ENCODE data around the gene MRPL38.
A peak's percentile ranks its signal among the peaks of the same experiment; 100 is the strongest.
"Not testable (repeated sequence)": the region's sequence is repeated elsewhere in the genome, so short reads cannot be mapped to it uniquely, and the experiment has no call there.

Gene MRPL38

GRCh38 chr17:75870228-75870627, 34.5 kb downstream of the MRPL38 start:
- H3K4me1 ChIP-seq (ENCODE audit: control insufficient read depth, insufficient read depth, low read length) = peaks cover 28% of the 10 kb centered on the region
- not testable (repeated sequence) for H3K36me3 ChIP-seq (ENCODE audit: insufficient read depth, low read length); H3K4me2 ChIP-seq (ENCODE audit: low read length); H3K27me3 ChIP-seq (ENCODE audit: control insufficient read depth, insufficient read depth, low read length); H3K4me3 ChIP-seq (ENCODE audit: low read length); H3K9ac ChIP-seq (ENCODE audit: low read depth, low read length); H3K9me3 ChIP-seq (replicated peaks; ENCODE audit: low read length)

DNA sequence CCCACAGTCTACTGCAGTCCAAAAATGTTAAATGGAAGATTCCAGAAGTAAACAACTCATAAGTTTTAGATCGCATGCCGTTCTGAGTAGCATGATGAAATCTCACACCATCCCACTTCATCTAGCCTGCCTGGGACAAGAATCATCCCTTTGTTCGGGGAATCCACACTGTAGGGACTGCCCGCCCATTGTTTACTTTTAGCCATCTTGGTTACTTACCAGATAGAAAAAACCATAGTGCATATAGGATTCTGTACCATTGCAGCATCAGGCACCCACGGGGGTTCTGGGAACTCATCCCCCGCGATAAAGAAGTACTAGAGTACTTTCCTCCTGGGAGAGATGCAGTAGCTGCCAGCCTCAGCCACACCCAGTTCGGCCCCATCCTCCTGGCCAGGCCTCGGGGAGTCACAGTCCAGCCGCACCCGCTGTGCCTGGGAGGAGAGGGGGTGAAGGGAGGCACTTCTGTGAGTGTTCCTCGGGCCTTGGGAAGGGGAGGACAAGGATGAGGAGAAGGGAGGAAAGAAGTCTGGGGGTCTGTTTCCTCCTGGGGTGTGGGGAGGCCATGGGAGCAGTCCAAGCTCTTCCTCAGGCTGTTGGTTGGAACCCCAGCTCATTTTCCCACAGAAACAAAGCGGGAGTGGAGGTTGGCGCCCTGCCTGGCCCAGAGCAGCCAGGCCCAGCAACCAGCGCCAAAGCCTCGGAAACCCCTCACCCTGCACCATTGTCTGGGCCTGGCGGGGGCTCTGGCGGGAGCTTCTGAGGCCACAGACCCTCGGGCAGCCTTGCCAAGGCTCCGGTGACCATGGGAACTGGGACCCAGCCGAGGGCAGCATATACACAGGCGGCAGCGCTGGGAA, 35.2 kb downstream of the MRPL38 start:
- Histone ChIP-seq H3K4me1 (ENCODE audit: control insufficient read depth, insufficient read depth, low read length) (peaks cover 28% of the 10 kb centered on the region), H3K4me2 (ENCODE audit: low read length) (peak overlapping the region; percentile 38), H3K4me3 (ENCODE audit: low read length) (no peak overlapping the region), H3K9ac (ENCODE audit: low read depth, low read length) (peak overlapping the region; percentile 6), H3K9me3 (replicated peaks; ENCODE audit: low read length) (no peaks in the 10 kb centered on the region), H3K27me3 (ENCODE audit: control insufficient read depth, insufficient read depth, low read length) (no peaks in the 10 kb centered on the region), H3K36me3 (ENCODE audit: insufficient read depth, low read length) (no peaks in the 10 kb centered on the region)

- not testable (repeated sequence) for H3K27me3 ChIP-seq (ENCODE audit: control insufficient read depth, insufficient read depth, low read length); H3K9ac ChIP-seq (ENCODE audit: low read depth, low read length); H3K4me3 ChIP-seq (ENCODE audit: low read length); H3K9me3 ChIP-seq (replicated peaks; ENCODE audit: low read length); H3K36me3 ChIP-seq (ENCODE audit: insufficient read depth, low read length)
- Histone ChIP-seq H3K4me2 (ENCODE audit: low read length) (peak overlapping the region; percentile 38), H3K4me1 (ENCODE audit: control insufficient read depth, insufficient read depth, low read length) (peaks cover 33% of the 10 kb centered on the region)
Measured at GRCh38 chr17:75868730-75869281, 35.9 kb downstream of the MRPL38 start.

DNA sequence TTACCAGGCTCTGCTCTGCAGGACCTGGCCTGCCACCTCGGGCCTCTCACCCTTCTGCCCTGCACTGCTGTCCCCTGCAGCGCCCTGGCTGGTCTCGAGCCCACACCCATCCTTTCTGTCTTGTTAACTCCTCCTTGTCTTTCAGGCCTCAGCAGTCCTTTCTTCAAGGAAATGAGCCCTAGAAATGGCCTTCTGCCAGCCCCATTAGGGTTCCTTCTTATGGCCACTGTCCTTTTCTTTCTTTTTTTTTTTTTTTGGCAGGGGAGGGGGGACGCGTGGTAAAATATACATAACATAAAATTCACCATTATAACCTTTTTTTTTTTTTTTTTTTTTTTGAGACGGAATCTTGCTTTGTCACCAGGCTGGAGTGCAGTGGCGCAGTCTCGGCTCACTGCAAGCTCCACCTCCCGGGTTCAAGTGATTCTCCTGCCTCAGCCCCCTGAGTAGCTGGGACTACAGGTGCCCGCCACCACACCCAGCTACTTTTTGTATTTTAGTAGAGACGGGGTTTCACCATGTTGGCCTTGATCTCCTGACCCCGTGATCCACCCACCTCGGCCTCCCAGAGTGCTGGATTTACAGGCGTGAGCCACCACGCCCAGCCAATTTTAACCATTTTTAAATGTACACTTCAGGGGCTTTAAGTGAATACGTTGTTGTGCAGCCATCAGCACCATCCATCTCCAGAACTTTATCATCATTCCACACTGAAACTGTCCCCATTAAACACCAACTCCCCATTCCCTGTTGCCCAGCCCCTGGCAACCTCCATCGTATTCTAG, 39.1 kb downstream of the MRPL38 start:
- H3K4me1 ChIP-seq (ENCODE audit: control insufficient read depth, insufficient read depth, low read length) = peaks cover 19% of the 10 kb centered on the region
- H3K4me3 ChIP-seq (ENCODE audit: low read length); H3K27me3 ChIP-seq (ENCODE audit: control insufficient read depth, insufficient read depth, low read length); H3K9ac ChIP-seq (ENCODE audit: low read depth, low read length); H3K9me3 ChIP-seq (replicated peaks; ENCODE audit: low read length); H3K36me3 ChIP-seq (ENCODE audit: insufficient read depth, low read length); H3K4me2 ChIP-seq (ENCODE audit: low read length): not testable (repeated sequence)

DNA sequence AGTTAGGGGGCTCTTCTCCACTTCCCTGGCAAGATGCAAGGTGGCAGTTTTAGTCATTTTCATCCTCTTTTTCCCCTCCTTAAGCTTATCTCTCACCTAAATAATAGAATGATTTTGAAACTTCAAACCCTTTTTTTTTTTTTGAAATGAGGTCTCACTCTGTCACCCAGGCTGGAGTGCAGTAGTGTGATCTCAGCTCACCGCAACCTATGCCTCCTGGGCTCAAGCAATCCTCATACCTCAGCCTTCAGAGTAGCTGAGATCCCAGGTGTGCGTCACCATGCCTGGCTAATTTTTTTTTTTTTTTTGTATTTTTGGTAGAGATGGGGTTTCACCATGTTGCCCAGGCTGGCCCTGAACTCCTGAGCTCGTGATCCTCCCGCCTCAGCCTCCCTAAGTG, 39.8 kb downstream of the MRPL38 start:
- H3K4me1 ChIP-seq (ENCODE audit: control insufficient read depth, insufficient read depth, low read length) = peaks cover 18% of the 10 kb centered on the region
- H3K4me2 ChIP-seq (ENCODE audit: low read length) = peak overlapping the region; percentile 28
- H3K9ac ChIP-seq (ENCODE audit: low read depth, low read length); H3K4me3 ChIP-seq (ENCODE audit: low read length); H3K27me3 ChIP-seq (ENCODE audit: control insufficient read depth, insufficient read depth, low read length); H3K36me3 ChIP-seq (ENCODE audit: insufficient read depth, low read length); H3K9me3 ChIP-seq (replicated peaks; ENCODE audit: low read length): not testable (repeated sequence)

DNA sequence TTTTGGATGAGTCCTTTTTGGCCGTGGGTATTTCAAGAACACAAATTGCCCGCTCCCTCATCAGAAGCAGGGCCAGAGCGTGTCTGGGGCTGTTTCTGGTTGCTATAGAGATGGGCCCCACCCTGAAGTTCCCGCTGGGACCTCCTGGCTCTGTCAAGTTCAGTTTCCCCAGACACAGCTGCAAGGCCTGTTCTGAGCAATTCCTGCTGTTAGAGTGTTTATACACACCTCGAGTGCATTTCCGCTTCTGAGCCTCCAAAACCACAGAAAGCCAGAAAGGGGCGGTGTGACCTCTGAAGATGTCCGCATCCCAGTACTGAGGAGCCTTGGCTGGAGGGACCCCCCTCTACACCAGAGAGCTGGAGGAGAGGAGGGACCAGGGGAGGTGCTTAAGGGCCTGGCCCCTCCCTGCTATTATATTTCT, 40.2 kb downstream of the MRPL38 start:
- no peaks in the 10 kb centered on the region for H3K36me3 ChIP-seq (ENCODE audit: insufficient read depth, low read length)
- no peak overlapping the region for H3K9ac ChIP-seq (ENCODE audit: low read depth, low read length)
- H3K4me3 ChIP-seq (ENCODE audit: low read length) = no peak overlapping the region
- H3K27me3 ChIP-seq (ENCODE audit: control insufficient read depth, insufficient read depth, low read length) = no peaks in the 10 kb centered on the region
- peaks cover 14% of the 10 kb centered on the region for H3K4me1 ChIP-seq (ENCODE audit: control insufficient read depth, insufficient read depth, low read length)
- H3K4me2 ChIP-seq (ENCODE audit: low read length) = peak overlapping the region; percentile 28
- H3K9me3 ChIP-seq (replicated peaks; ENCODE audit: low read length) = no peaks in the 10 kb centered on the region

- H3K27me3 ChIP-seq (ENCODE audit: control insufficient read depth, insufficient read depth, low read length) = no peaks in the 10 kb centered on the region
- no peak overlapping the region for H3K9ac ChIP-seq (ENCODE audit: low read depth, low read length)
- no peak overlapping the region for H3K4me2 ChIP-seq (ENCODE audit: low read length)
Measured at GRCh38 chr17:75861927-75862317, 42.8 kb downstream of the MRPL38 start.

GRCh38 chr17:75859358-75859757, 45.3 kb downstream of the MRPL38 start:
- H3K27me3 ChIP-seq (ENCODE audit: control insufficient read depth, insufficient read depth, low read length); H3K9me3 ChIP-seq (replicated peaks; ENCODE audit: low read length); H3K36me3 ChIP-seq (ENCODE audit: insufficient read depth, low read length); H3K4me2 ChIP-seq (ENCODE audit: low read length); H3K4me3 ChIP-seq (ENCODE audit: low read length); H3K9ac ChIP-seq (ENCODE audit: low read depth, low read length): not testable (repeated sequence)
- peaks cover 16% of the 10 kb centered on the region for H3K4me1 ChIP-seq (ENCODE audit: control insufficient read depth, insufficient read depth, low read length)

More at GRCh38 chr17:75861927-75862317, 42.8 kb downstream of the MRPL38 start:
- Histone ChIP-seq H3K36me3 (ENCODE audit: insufficient read depth, low read length) (no peaks in the 10 kb centered on the region), H3K4me1 (ENCODE audit: control insufficient read depth, insufficient read depth, low read length) (peaks cover 9% of the 10 kb centered on the region), H3K9me3 (replicated peaks; ENCODE audit: low read length) (no peaks in the 10 kb centered on the region), H3K4me3 (ENCODE audit: low read length) (no peak overlapping the region)

DNA sequence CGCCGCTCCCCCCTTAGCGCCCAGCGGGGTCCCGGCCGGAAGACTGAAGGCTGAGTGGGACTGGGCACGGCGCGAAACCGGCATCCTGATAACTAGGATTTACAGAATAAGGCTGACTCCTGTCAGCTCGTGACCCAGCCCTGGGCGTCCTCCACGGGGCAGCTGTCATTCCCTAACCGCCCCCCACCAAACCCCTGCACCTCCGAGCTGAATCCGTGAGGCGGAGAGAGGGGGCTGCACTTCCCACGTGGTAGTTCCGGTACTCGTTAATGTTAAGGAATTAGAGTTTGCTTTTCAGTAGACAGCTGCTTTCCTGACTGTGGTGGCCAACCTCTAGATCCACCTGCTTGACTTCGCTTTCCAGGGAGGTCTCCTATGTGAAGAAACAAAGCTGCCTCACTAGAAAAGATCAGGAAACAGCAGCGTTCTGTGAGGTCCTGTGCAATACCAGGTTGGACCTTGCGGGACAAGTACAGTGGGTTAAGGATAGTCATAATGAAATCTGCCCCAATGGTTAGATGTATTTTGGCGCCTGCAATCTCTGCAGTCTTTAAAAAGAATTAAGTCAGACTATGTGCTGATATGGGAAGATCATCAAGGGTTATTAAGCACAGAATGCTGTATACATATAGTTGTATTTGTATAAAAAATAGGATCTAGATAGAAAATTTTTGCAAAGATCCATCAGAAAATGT, 48.5 kb downstream of the MRPL38 start:
- Histone ChIP-seq H3K4me1 (ENCODE audit: control insufficient read depth, insufficient read depth, low read length) (peaks cover 34% of the 10 kb centered on the region), H3K9ac (ENCODE audit: low read depth, low read length) (peak overlapping the region; percentile 91), H3K4me2 (ENCODE audit: low read length) (peak overlapping the region; percentile 97), H3K9me3 (replicated peaks; ENCODE audit: low read length) (no peaks in the 10 kb centered on the region), H3K27me3 (ENCODE audit: control insufficient read depth, insufficient read depth, low read length) (no peaks in the 10 kb centered on the region), H3K4me3 (ENCODE audit: low read length) (peak overlapping the region; percentile 88), H3K36me3 (ENCODE audit: insufficient read depth, low read length) (no peaks in the 10 kb centered on the region)

GRCh38 chr17:75855310-75856061, 49.2 kb downstream of the MRPL38 start, which contains the start of gene WBP2:
WBP2 (minus strand) TSS chr17:75855335; CDS start chr17:75855297, 38 bp downstream.
- Histone ChIP-seq H3K4me3 (ENCODE audit: low read length) (peak within 1 kb of the TSS; percentile 88), H3K9me3 (replicated peaks; ENCODE audit: low read length) (no peaks in the 10 kb centered on the region), H3K4me2 (ENCODE audit: low read length) (peak within 1 kb of the TSS; percentile 97), H3K9ac (ENCODE audit: low read depth, low read length) (peak within 1 kb of the TSS; percentile 91), H3K27me3 (ENCODE audit: control insufficient read depth, insufficient read depth, low read length) (no peaks in the 10 kb centered on the region), H3K36me3 (ENCODE audit: insufficient read depth, low read length) (no peaks in the 10 kb centered on the region), H3K4me1 (ENCODE audit: control insufficient read depth, insufficient read depth, low read length) (peaks cover 41% of the 10 kb centered on the region)

Data from skeletal muscle satellite cell (primary cell).